Hematopoietic multipotent progenitor cell treated with erythropoietin and hydrocortisone succinate and interleukin-3 and kit ligand, for 6 days (in vitro differentiated cells): ENCODE results near the gene DMXL1.
A peak's percentile ranks its signal among the peaks of the same experiment; 100 is the strongest.

Experiments used
- DNase-seq: peaks from one replicate; pipeline ENCODE4 v3.0.0-alpha.2; 2015

The DMXL1 gene

DNA sequence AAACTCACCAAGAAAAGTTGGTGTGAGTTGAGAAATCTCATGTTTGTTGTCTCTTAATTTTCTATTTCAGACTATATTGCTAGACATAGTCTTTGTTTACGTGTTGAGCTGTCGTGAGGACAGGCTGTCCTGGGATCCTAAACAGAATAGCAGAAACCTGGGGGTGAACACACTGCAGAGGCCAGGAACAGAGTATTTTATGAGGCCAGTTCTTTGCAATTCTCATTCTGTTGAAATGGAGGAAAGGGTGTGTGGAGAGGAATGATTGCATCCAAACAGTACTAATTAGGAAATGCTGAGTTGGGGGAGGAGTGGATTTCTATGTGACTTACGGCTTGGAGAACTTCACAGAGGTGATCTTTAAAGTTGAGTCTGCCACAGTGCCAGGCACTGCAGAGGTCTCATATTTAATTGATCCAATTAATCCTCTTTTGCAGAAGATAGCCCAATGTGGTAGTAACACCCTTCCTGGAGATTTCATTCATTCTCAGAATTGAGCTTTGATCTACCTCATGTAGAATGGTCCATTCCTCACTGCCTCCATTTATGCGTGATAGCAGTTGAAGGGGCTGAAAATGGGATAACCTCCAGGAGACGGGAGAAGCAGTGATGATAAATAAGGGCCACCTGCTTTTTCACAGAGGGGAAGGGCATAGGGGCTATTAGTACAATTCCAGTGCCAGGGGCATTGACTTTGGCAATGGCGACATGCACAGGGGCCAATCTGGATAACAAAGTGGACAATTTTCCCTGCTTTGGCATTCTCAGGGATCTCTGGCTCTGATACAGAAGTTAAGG, 200.3 kb downstream of the DMXL1 start:
- DNase-seq, result no peak

GRCh38 chr5:119271758-119272730, 201.2 kb downstream of the DMXL1 start:
- DNase-seq, result no peak

- peak; percentile 86 for DNase-seq
These were observed 202.5 kb downstream of the DMXL1 start for GRCh38 chr5:119273391-119273839.

DNA sequence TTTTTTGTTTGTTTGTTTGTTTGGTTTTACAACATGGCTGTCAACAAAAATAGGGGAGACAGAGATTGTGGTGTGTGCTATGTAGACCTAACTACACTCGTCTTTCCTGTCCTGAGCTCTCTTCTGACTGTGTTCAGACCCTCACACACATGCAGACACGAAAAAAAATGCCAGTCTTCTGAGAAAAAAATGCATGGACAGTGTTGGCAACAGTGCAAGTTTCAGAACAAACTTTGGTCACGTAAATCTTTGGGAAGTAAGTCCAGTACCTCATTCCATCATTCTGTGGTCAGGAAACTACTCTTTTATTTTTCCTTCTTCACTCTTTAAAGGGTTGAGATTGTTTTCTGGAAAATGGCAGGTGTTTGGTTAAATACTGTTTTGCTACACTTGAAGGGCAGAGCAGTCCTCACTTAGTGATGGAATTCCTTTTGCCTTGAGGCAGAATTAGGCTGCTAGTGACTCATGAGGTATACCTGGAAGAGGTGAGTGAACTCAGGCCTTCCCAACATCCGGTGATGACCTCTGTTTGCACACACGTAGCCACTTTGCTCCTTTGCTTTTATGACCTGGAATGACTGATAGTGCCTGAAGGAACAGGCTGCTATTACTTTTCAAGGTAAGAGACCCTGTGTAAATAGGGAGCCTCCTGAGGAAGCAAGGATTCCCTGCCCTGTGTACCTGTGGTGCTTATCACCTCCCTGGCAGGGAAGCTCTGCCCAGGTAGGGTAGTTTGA, 203.3 kb downstream of the DMXL1 start:
- DNase-seq, result no peak

DNA sequence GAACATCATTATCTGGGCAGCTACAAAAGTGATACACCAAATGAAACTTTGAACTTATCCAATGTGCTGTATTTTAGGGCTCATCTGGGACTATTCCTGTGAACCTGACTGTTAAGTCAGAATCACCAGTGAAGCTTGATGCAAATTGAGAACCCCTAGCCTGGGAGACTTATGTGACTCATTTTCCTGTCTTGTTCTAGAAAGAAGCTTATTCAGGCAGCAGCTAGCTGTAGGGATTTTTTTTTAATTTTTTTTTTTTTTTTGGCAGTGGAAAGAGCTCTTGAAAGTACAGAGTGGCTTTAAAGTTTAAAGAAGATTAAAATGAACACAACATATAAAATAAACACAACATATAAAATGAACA, 203.9 kb downstream of the DMXL1 start:
- no peak for DNase-seq

- no peak for DNase-seq
These were observed 204.3 kb downstream of the DMXL1 start for GRCh38 chr5:119275146-119275545.

- DNase-seq, result no peak
These were observed 204.8 kb downstream of the DMXL1 start for GRCh38 chr5:119275601-119276173.

DNA sequence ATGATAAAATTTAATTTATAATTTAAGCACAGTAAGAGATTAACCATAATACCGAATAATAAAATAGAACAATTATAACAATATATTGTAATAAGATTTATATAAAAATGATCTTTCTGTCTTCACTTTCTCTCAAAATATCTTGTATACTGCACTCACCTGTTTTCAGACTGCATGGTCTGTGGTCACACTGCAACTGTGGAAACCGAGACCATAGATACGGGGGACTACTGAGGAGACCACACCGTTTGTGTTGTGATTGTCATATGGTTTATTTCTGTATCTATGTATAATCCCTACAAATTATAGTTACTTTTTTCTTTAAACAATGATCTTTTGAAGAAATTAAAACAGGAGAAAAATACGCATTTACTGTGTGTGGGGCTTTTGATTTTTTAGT, 206.1 kb downstream of the DMXL1 start:
- no peak for DNase-seq

- DNase-seq, result no peak
These were observed 208.2 kb downstream of the DMXL1 start for GRCh38 chr5:119279093-119279492.

GRCh38 chr5:119280380-119280779, 209.5 kb downstream of the DMXL1 start:
- DNase-seq, result no peak

DNA sequence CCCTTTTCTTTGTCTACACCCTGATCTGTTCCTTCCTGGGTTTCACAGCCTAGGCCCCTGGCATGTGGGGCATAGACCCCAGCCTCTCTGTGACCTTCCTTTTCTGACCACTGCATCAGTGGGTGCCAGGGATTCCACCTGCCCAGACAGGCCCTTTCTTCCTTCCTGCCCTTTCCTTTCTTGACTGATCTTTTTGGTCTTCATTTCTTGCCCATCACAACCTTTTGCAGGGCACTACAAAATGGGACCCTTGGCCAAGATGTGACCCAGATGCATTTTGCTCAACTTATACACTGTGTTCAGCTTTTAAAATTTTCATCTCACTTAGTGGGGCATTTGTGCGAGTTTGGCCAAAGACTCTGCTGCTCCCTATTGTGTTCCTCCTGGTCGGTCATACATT, 211.7 kb downstream of the DMXL1 start:
- no peak for DNase-seq

GRCh38 chr5:119284031-119284430, 213.1 kb downstream of the DMXL1 start:
- DNase-seq, result no peak

GRCh38 chr5:119285070-119285916, 214.4 kb downstream of the DMXL1 start:
- no peak for DNase-seq

- no peak for DNase-seq
These were observed 215.9 kb downstream of the DMXL1 start for GRCh38 chr5:119286511-119287488.

GRCh38 chr5:119287547-119288111, 216.7 kb downstream of the DMXL1 start:
- DNase-seq, result peak; percentile 70

GRCh38 chr5:119288379-119289033, 217.6 kb downstream of the DMXL1 start:
- no peak for DNase-seq

DNA sequence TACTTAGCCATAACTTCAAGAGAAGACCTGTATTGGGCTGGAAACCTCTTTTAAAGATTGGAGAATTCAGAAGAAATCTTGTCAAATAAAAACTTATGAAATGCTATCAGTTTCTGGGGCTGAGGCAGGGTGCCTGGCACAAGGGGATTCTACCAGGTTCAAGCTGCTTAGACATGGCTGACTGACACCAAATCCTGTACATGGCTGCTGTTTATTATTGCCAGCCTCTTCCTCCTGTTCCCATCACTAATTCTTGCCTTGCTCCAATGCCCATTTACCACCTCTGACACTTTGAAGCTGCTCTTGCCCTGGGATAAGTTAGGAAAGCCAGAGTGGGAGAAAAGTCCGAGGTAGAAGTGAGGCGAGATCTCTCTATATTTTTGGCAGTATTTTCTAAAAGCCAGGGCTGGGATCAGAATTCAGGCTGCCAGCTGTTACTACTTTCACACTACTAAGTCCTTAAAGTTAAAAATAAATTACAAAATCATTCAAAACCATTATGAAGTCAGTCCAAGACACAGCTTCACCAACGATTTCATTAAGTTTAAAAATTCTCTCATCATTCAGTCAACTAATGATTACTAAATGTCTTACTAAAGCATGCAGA, 218.7 kb downstream of the DMXL1 start:
- no peak for DNase-seq

- peak; percentile 55 for DNase-seq
These were observed 219.3 kb downstream of the DMXL1 start for GRCh38 chr5:119290161-119290569.

DNA sequence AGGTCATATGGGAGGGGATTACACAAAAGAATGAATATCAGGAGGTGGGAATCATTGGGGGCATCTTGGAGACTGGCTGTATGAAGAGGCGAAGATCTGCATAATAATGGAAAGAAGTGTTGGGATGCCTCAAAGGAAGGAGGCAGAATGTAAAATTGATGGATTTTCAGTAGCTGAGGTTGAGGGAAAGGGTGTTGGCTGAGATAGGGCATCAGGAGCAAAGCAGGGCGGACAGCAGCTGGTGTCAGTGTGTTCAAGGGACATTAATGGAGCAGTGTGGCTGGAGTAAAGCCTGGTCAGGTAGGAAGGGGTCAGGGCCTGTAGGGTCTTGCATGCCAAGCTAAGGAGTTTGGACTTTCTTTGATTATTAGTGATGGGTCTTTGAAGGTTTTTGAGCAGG, 219.7 kb downstream of the DMXL1 start:
- no peak for DNase-seq
